ENCODE measurements around the gene HDAC4. TPM values are rescaled to one million over a fixed set of nuclear protein-coding genes. Genes with fewer than 3 reads are reported as not detected.
A peak's percentile ranks its signal among the peaks of the same experiment; 100 is the strongest.

The HDAC4 gene
- total and polyA plus RNA-seq, 2 experiments from 2014 or later, result 8.1 to 41.8 TPM

DNA sequence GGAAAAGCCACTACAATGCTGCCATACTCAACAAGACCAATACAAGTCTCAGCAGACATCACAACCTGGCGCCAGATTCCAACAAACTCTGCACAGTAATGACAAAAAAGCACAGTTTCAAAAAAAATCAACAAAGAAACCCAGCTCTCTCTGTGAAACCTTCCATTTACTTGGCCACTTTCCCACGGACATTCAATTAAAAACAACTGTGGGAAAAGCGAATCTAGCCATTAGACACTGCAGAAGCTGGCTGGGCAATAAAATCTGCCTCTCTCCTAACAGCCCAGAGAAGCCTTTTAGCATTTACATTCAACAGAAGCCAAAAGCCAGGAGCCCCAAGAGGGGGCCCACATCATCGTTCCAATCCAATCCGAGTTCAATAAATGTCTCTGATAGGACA is 128.9 kb downstream of the HDAC4 start:
- H3K4me2 ChIP-seq, result no peak overlapping the region
- DNase-seq (ENCODE audit: low spot score) (no peak), ATAC-seq (no peak)
- peaks cover 10% of the 10 kb centered on the region for H4K20me1 ChIP-seq (replicated peaks; ENCODE audit: insufficient read depth)
- no peak overlapping the region for H2AFZ ChIP-seq
- peaks cover 12% of the 10 kb centered on the region for H3K27me3 Mint-ChIP-seq (ENCODE audit: insufficient read depth, low read depth, poor library complexity)
- H3K9me2 ChIP-seq (ENCODE audit: insufficient read depth), result no peaks in the 10 kb centered on the region
- H3F3A ChIP-seq (replicated peaks; ENCODE audit: low read depth), result no peaks in the 10 kb centered on the region
- no peak overlapping the region for H3K4me3 Mint-ChIP-seq
- peaks cover 85% of the 10 kb centered on the region for H3K79me2 ChIP-seq (replicated peaks; ENCODE audit: insufficient read depth)
- no peak overlapping the region for H3K4me3 ChIP-seq
- no peaks in the 10 kb centered on the region for H3K36me3 ChIP-seq (ENCODE audit: insufficient read depth)
- no peaks in the 10 kb centered on the region for H3K36me3 Mint-ChIP-seq (ENCODE audit: low read depth)
- no peaks in the 10 kb centered on the region for H3K27me3 ChIP-seq (ENCODE audit: insufficient read depth)
- H3K9me3 Mint-ChIP-seq, result peaks cover 2% of the 10 kb centered on the region; the same call in 1 of the 3 replicates
- H3K4me1 Mint-ChIP-seq, result peaks cover 78% of the 10 kb centered on the region
- no peak overlapping the region for H3K27ac ChIP-seq (ENCODE audit: low read depth)
- no peak overlapping the region for H3K27ac Mint-ChIP-seq
- no peak for TF ChIP-seq EZH2phosphoT487 (IDR thresholded peaks at IDR 0.05; ENCODE audit: unreplicated experiment)
- TF ChIP-seq, protein P1, sequence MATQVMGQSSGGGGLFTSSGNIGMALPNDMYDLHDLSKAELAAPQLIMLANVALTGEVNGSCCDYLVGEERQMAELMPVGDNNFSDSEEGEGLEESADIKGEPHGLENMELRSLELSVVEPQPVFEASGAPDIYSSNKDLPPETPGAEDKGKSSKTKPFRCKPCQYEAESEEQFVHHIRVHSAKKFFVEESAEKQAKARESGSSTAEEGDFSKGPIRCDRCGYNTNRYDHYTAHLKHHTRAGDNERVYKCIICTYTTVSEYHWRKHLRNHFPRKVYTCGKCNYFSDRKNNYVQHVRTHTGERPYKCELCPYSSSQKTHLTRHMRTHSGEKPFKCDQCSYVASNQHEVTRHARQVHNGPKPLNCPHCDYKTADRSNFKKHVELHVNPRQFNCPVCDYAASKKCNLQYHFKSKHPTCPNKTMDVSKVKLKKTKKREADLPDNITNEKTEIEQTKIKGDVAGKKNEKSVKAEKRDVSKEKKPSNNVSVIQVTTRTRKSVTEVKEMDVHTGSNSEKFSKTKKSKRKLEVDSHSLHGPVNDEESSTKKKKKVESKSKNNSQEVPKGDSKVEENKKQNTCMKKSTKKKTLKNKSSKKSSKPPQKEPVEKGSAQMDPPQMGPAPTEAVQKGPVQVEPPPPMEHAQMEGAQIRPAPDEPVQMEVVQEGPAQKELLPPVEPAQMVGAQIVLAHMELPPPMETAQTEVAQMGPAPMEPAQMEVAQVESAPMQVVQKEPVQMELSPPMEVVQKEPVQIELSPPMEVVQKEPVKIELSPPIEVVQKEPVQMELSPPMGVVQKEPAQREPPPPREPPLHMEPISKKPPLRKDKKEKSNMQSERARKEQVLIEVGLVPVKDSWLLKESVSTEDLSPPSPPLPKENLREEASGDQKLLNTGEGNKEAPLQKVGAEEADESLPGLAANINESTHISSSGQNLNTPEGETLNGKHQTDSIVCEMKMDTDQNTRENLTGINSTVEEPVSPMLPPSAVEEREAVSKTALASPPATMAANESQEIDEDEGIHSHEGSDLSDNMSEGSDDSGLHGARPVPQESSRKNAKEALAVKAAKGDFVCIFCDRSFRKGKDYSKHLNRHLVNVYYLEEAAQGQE (IDR thresholded peaks at IDR 0.05; ENCODE audit: unreplicated experiment), result no peak
- H3K4me1 ChIP-seq (ENCODE audit: insufficient read depth), result peaks cover 22% of the 10 kb centered on the region

DNA sequence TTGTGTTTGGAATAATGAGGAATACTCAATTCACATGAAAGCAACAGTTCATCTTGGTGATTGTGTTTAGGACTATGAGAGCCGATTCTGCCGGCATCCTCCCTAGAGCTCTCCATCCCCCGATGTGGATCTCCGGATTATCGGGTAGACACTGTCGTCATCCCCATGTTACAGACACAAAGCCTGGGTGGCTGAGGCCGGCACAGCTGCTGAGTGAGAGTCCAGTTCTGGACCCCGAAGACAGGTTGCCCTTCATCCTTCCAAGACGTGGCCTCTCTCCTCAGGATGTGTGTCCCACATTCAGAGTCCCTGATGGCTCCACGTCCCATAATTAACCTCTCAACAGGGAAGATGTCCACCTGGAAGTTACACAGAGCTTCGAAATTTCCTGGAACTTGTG is 129.3 kb downstream of the HDAC4 start:
- ATAC-seq (no peak), DNase-seq (ENCODE audit: low spot score) (no peak)
- peak overlapping the region; percentile 57; the same call in 1 of the 2 replicates for H3K27ac Mint-ChIP-seq
- no peaks in the 10 kb centered on the region for H3K36me3 Mint-ChIP-seq (ENCODE audit: low read depth)
- Histone ChIP-seq H3K4me3 (no peak overlapping the region), H3K4me1 (ENCODE audit: insufficient read depth) (peaks cover 22% of the 10 kb centered on the region), H4K20me1 (replicated peaks; ENCODE audit: insufficient read depth) (peaks cover 10% of the 10 kb centered on the region), H3K27me3 (ENCODE audit: insufficient read depth) (no peaks in the 10 kb centered on the region), H3K4me2 (no peak overlapping the region), H3F3A (replicated peaks; ENCODE audit: low read depth) (no peaks in the 10 kb centered on the region), H3K36me3 (ENCODE audit: insufficient read depth) (no peaks in the 10 kb centered on the region), H3K79me2 (replicated peaks; ENCODE audit: insufficient read depth) (peaks cover 87% of the 10 kb centered on the region), H3K9me2 (ENCODE audit: insufficient read depth) (no peaks in the 10 kb centered on the region), H3K27ac (ENCODE audit: low read depth) (no peak overlapping the region), H2AFZ (no peak overlapping the region)
- no peak overlapping the region for H3K4me3 Mint-ChIP-seq
- H3K27me3 Mint-ChIP-seq (ENCODE audit: insufficient read depth, low read depth, poor library complexity), result peaks cover 14% of the 10 kb centered on the region
- peaks cover 2% of the 10 kb centered on the region; the same call in 1 of the 3 replicates for H3K9me3 Mint-ChIP-seq
- H3K4me1 Mint-ChIP-seq, result peaks cover 80% of the 10 kb centered on the region
- TF ChIP-seq, protein P2, sequence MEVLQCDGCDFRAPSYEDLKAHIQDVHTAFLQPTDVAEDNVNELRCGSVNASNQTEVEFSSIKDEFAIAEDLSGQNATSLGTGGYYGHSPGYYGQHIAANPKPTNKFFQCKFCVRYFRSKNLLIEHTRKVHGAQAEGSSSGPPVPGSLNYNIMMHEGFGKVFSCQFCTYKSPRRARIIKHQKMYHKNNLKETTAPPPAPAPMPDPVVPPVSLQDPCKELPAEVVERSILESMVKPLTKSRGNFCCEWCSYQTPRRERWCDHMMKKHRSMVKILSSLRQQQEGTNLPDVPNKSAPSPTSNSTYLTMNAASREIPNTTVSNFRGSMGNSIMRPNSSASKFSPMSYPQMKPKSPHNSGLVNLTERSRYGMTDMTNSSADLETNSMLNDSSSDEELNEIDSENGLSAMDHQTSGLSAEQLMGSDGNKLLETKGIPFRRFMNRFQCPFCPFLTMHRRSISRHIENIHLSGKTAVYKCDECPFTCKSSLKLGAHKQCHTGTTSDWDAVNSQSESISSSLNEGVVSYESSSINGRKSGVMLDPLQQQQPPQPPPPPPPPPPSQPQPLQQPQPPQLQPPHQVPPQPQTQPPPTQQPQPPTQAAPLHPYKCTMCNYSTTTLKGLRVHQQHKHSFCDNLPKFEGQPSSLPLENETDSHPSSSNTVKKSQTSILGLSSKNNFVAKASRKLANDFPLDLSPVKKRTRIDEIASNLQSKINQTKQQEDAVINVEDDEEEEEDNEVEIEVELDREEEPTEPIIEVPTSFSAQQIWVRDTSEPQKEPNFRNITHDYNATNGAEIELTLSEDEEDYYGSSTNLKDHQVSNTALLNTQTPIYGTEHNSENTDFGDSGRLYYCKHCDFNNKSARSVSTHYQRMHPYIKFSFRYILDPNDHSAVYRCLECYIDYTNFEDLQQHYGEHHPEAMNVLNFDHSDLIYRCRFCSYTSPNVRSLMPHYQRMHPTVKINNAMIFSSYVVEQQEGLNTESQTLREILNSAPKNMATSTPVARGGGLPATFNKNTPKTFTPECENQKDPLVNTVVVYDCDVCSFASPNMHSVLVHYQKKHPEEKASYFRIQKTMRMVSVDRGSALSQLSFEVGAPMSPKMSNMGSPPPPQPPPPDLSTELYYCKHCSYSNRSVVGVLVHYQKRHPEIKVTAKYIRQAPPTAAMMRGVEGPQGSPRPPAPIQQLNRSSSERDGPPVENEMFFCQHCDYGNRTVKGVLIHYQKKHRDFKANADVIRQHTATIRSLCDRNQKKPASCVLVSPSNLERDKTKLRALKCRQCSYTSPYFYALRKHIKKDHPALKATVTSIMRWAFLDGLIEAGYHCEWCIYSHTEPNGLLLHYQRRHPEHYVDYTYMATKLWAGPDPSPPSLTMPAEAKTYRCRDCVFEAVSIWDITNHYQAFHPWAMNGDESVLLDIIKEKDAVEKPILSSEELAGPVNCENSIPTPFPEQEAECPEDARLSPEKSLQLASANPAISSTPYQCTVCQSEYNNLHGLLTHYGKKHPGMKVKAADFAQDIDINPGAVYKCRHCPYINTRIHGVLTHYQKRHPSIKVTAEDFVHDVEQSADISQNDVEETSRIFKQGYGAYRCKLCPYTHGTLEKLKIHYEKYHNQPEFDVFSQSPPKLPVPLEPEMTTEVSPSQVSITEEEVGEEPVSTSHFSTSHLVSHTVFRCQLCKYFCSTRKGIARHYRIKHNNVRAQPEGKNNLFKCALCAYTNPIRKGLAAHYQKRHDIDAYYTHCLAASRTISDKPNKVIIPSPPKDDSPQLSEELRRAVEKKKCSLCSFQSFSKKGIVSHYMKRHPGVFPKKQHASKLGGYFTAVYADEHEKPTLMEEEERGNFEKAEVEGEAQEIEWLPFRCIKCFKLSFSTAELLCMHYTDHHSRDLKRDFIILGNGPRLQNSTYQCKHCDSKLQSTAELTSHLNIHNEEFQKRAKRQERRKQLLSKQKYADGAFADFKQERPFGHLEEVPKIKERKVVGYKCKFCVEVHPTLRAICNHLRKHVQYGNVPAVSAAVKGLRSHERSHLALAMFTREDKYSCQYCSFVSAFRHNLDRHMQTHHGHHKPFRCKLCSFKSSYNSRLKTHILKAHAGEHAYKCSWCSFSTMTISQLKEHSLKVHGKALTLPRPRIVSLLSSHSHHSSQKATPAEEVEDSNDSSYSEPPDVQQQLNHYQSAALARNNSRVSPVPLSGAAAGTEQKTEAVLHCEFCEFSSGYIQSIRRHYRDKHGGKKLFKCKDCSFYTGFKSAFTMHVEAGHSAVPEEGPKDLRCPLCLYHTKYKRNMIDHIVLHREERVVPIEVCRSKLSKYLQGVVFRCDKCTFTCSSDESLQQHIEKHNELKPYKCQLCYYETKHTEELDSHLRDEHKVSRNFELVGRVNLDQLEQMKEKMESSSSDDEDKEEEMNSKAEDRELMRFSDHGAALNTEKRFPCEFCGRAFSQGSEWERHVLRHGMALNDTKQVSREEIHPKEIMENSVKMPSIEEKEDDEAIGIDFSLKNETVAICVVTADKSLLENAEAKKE (CRISPR knock-in tag; IDR thresholded peaks at IDR 0.05), result no peak
- TF ChIP-seq, protein P3, sequence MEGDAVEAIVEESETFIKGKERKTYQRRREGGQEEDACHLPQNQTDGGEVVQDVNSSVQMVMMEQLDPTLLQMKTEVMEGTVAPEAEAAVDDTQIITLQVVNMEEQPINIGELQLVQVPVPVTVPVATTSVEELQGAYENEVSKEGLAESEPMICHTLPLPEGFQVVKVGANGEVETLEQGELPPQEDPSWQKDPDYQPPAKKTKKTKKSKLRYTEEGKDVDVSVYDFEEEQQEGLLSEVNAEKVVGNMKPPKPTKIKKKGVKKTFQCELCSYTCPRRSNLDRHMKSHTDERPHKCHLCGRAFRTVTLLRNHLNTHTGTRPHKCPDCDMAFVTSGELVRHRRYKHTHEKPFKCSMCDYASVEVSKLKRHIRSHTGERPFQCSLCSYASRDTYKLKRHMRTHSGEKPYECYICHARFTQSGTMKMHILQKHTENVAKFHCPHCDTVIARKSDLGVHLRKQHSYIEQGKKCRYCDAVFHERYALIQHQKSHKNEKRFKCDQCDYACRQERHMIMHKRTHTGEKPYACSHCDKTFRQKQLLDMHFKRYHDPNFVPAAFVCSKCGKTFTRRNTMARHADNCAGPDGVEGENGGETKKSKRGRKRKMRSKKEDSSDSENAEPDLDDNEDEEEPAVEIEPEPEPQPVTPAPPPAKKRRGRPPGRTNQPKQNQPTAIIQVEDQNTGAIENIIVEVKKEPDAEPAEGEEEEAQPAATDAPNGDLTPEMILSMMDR (conservative IDR thresholded peaks at IDR 0.05; ENCODE audit: low read depth in 2 of 2), result no peak
- TF ChIP-seq, protein P4, sequence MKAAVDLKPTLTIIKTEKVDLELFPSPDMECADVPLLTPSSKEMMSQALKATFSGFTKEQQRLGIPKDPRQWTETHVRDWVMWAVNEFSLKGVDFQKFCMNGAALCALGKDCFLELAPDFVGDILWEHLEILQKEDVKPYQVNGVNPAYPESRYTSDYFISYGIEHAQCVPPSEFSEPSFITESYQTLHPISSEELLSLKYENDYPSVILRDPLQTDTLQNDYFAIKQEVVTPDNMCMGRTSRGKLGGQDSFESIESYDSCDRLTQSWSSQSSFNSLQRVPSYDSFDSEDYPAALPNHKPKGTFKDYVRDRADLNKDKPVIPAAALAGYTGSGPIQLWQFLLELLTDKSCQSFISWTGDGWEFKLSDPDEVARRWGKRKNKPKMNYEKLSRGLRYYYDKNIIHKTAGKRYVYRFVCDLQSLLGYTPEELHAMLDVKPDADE (IDR thresholded peaks at IDR 0.05), result no peak

All from GM23338 (cell line).